Putamen (tissue), 1 donor: ENCODE data around the gene CELF2.
A peak's percentile ranks its signal among the peaks of the same experiment; 100 is the strongest.

Experiments
- DNase-seq: peaks from one replicate; pipeline ENCODE4 v3.0.0-alpha.2; 2016; ENCODE audit warnings: low spot score

CELF2 gene

DNA sequence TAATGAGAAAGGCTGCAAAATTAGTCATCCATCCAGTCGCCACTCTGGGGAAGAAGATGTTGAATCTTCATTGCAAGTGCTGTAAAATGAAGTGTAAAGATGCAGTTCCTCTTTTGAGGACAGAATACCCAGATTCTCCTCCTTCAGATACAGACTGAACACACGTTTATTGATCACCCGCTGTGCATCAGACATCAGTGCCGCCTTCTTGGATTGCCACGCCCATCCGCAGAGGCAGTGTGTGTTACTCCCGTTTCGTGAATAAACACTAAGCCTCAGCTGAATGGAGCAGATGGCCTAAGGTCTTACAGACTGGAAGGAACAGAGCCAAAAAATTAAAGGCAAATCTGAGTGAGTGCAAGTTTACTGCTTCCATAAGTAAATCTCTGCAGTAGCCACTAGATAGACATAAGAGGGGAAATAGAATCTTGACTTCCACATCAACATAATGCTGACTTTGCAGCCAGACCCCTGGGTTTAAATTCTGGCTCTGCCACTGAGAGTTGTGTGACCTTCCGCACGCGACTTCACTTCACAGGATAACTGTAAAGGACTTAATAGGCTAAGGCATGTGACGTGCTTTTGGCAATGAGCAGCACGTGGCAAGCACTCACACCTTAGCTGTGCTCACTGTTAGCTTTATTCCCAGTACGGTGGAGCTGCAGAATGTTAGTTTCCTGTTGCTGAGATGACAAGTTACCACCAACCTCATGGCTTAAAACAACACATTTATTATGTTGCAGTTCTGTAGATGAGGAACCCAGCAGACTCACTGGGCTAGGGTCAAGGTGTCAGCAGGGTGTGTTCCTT, 285.9 kb downstream of the CELF2 start:
- DNase-seq, result no peak

DNA sequence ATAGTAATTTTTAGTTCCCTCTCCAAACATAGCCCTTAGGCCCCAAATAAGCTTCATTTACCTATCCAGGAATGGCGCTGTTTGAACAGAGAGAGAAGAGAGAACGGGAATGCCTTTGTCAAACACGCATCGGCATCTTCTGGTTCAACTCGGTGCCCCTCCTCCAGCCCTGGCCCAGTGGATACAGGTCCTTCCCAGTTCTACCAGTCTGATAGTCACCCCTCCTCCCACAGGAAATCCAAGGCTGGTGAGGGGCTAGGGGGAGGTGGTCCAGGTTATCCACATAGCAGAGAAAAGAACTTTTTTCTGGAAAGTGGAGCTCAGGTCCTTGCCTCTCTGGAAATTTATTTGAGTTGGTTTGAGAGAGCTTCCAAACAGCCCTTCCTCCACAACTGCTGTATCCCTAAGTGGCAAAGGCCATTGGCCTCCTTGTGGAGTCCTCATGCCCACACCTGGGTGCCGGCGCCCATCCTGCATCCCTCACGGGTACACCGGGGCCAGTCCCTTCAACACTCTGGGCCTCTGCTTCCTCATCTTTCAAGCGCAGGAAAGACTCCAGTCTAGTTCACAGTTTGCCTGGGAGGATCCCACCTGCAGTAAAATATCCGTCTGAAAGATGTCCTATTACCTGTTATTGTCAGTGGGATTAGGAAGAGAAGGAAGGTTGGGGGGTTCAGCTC, 287.4 kb downstream of the CELF2 start:
- no peak for DNase-seq

DNA sequence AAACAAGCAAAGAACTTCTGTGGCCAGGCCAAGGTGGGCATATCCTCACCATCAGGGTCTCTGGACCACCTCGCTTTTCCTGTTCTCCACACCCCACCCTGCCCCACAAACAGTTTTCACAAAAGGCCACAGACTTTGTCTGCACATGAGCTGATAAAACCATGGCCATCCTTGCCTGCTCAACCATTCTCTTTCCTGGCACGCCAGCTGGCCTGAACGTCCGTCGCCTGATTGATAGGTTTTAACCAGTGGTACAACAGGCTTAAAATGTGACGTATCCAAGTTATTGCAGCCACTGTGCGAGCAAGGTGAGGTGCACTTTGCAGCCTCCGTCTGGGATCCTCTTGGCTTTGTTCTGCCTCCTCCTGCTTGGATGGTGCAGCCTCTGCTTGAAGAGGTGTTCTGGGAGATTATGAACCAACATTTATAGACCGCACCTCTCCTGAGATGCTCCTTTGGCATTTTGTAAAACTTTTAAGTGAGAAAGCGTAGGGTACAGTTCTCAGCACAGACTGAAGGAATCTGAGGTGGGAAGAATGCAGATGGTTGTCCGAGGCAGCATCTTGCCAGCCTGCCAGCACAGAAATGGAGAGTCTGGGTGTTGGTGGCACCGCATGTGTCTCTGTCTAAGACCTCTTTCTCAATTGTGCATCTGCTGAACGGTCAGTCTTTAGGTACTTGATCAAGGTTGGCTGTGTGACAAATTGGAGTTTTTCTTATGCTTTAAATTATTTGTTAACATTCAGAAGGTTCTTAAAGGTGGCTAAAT, 288.3 kb downstream of the CELF2 start:
- DNase-seq, result no peak

DNA sequence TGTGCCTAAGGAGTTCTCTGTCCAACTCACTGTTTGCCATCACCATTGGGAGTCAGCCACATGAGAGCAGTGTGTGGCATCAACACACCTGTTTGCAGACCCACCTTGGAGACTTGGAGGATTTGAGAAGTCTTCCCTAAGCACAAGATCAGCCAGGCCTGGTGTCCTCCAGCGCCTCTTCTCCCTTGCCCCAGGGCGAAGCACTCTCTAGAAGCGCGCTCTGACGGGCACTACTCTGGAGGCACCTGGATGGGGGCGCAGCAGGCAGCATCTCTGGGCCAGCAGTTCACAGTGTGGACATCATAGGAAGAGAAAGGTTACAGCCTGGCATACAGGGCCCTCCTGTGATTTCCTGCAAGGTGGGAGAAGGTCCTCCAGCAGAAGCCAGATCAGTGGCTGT, 289.3 kb downstream of the CELF2 start:
- DNase-seq, result no peak

DNA sequence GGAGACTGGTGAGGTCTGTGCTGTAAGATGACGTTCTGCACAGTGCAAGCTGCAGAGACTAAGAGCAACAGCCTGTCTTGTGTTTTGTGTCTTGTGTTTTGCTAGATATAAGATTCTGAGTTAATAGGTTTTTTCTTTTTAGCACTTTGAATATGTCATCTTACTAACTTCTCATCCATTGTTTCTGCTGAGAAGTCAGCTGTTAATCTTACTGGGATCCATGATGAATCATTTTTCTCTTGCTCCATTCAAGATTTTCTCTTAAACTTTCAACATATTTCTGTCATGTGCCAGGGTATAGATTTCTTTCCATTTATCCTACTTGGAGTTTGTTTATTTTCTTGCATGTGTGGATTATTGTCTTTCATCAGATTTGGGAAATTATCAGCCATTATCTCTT, 290.3 kb downstream of the CELF2 start:
- no peak for DNase-seq

DNA sequence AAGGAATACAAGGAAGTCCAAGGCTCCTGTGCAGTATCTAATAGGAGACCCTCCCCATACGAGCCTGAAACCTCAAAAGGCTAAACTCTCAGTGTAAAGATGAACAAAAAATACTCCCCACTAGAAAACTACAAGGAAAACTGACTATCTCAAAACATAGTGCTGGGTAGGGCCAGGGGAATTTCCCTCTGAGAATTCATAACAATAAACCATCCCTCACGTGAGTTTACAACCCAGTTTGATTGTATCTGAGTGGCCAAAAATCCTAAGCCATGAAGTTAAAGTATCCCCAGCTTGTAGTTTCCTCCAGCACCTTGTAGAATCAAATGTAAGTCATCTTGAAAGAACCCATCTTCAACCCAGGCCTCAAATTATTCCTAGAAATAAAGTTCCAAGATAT, 293.4 kb downstream of the CELF2 start:
- no peak for DNase-seq

DNA sequence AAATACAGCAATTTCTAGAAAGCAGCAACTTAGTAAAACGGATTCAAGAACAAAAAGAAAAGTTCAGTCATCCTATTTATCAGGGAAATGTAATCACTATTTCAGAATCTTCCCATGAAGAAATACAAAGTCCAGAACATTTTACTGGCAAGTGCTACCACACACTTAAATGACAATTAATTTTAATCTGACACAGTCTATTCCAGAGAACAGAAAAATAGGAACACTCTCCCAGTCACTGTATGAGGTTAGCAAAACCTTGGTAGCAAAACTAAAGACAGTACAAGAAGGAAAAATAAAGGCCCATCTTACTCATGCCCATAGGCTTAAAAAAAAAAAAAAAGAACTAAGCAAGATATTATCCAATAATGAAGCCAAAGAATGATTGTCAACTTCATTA, 295.8 kb downstream of the CELF2 start:
- no peak for DNase-seq

DNA sequence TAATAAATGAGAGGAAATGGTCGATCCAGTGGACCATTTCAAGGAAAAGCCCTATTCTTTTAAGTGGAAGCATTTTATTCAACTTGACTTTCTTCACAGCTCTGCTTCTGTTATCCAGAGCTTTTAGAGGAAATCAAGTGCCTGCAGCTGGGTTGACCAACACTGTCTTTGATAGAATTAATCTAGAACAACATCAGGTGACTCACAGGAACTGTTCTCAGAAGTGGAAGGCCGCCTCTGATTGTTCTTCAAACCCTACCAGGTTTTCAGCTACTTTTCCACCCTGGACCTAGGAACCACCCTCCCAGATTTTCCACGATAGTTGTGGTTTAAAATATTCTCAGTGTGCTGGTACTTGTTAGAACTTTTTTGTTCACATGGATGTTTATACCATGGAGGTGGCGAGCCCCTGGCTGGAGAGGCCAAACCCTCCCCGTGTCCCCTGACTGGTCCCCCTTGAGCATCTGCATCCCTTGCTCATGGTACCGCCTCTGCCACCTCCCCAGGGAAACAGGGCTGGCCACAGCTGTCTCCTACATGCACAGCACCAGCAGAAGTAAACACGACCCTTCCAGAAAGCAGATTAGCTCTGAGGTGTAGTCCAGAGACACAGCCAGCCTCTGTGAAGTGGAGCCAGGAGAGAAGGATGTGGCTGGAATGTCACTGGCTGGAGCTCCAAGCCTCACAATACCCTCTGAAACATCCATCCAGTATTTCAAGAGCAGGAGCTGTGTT, 300.4 kb downstream of the CELF2 start:
- DNase-seq, result no peak

DNA sequence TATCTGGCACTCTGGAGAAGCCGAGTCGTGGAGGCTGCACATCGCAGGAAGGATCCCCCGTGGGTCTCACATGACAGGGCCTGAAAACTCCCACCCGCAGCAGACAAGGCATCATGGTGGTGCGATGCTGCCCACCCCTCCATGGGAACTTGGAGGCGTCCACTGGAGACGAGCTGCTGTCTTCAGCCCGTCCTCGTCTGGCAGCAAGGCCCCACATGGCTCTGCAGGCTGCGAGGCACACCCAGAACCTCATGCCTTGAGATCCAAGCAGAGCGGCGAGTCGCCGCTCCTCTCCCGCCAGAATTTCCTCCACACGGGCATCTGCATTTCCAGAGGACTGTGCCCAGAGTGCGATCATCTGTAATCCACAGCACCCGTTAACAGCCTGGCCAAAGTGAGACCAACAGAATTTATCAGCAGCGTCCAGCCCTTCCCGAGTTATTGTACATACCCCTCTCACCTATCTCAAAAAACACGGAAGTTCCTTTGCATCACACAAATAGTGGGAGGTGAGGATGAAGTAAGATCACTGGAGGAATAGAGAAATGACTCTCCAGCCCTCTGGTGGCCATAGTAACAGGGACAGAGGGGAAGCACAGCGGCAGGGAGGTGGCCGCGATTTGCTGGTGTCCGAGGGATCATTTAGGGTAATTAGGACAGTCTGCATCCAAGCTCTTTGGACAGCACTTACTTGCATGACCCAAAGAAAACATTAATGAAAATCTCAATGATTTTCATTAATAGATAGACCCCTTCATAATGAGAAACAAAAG, 301.3 kb downstream of the CELF2 start:
- no peak for DNase-seq

DNA sequence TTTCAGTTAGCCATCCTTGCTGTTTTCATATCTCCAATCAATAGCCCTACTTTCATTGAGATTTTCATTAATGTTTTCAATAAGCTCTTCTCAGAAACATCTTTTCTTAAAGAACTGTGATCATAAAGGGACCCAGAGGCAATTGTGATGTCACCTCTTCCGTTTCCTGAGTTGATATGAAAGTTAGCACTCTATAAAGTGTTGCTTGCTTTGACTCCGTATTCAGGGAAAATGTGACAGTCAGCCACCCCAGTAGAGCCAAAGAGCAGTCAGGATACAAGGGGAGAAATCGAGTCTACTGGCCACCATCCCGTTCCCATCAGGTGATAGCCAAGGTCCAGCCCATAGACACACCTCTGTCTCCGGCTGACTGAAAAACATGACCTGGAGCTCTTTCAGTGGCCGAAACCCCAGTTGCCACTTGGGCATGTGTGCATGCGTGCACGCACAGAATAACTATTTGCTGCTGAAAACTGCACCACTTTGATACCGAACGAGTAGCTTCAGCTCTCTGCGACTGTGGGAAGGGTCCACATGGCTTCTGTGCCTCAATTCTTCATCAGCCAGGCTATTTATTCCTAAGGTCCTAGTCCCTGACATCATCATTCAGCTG, 302.4 kb downstream of the CELF2 start:
- no peak for DNase-seq

DNA sequence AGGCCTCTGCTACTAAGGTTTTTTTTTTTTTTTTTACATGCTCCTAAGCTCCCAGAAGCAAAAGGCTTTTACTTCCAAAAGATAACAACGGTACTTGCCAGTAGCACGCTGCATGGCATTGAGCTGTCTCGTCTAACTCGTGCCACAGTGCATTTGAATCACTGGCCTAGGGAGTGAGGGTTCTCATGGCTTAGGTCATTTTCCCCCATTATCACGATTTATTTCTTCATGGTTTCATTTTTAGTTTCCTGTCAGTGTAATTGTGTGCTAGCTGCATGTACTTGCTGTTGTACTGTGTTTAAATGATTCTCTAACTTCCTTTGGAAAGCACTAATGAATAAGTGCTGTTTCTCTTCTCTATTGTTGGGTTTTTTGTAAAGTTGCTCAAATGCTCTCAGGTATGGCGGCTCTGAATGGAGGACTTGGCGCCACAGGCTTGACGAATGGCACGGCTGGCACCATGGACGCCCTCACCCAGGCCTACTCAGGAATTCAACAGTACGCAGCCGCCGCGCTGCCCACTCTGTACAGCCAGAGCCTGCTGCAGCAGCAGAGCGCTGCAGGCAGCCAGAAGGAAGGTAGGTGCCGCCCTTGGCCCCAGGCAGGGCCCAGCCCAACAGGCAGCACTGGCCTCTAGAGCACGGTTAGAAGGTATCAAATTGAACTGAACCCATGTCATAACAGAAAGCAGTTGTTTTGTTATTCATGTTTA, 303.3 kb downstream of the CELF2 start:
- no peak for DNase-seq

DNA sequence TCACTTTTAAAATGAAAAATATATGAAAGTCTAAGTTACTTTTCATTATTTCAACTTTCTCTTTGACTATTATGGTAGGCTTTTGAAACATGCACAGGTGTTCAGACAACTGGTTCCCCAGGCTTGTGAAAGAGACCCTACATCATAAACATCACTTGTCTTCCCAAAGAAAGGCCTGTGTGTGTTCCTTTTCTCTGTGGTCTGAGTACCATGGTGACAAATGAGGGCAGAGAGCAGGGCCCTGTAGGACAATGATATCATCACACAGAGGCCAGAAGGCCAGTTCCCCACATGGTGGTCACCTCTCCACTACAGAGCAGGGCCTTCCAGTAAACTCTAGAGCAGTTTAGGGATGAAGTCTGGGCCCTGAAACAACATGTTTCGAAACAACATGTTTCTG, 305.0 kb downstream of the CELF2 start:
- no peak for DNase-seq

DNA sequence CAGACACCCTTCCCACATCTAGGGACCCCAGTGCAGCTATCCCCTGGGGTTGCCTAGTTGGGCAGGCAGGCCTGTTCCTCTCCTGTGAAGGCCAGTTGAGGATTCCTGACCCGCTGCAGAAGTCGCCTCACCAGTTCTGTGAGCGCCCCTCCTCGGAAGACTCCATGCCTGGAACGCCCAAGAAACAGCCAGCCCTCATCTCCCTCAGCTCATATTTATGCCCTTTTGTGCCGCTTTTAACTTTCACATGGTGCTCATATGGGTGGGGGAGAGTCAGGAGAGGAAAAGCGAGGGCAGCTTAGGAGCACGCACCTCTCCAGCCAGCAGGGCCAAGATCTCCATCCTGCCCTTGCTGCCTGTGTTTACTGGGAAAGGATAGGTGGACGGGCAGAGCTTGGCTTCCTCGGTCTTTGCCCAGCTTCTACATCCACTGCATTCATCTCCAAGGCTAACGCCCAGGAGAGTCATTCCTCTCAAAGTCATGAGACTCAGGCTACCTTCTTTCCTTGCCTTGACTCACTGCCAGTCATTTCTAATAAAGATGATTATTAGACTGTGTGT, 307.2 kb downstream of the CELF2 start:
- no peak for DNase-seq

DNA sequence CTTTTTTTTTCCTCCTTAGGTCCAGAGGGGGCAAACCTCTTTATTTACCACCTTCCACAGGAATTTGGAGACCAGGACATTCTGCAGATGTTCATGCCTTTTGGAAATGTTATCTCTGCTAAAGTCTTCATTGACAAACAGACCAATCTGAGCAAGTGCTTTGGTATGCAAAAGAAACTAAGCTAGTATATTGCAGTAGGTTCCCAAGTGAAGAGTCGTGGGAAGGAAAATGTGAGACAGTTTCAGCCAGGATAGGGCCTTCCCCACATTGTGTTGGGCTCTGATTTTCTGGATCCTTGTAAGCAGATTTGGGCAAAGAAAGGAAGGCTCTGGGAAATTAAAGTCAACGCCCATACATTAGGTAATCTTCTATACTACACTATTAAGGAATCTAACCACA, 308.1 kb downstream of the CELF2 start:
- DNase-seq, result no peak

DNA sequence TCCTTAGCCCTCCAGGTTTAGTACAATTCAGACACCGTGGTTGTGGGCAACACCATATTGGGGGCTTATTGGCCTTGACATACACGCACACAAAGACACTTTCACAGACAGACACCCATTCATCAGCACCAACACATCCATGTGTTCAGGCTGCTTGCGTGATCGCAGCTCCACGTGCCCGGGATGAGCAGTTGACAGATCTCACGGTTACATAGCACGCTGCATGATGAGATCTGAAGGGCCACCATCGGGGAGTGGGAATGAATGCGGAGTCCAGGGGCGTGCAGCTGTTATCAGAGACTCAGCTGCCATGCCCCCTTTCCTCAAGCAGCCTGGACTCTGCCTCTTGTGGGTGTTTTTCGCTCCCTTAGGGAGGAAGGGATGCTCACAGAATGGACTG, 308.6 kb downstream of the CELF2 start:
- DNase-seq, result no peak

DNA sequence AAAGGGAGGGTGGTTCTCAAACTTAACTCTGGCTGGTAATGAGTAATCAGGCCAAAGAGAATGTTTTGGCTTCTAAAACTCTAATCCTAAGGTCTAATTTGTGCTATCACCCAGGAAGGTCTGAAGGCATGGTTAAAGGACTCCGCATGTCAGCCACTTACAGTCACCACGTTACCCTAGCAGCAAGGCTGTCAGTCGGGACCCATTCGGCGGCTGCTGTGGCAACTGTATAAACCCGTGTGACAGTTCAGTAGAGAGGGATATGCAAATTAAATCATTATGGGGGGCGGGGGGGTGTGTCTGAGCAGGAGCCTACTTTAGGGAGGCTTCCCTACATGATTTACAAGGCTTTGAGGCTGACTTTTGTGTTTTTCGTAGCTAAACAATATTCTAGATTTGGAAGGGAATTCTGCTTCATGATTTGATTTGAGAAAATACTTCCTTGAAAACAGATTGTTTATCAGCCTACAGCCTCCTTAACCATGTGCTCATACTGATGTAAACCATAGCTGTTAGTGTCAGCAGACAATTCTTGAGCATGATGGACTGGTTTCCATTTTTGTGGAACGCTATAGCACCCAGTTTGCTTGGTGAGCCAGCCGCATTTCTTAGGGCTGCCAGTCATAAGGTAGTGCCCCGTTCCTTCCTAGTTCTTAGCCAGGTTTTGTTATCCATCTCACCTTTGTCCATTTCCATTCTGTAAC, 309.4 kb downstream of the CELF2 start:
- DNase-seq, result peak; percentile 64

DNA sequence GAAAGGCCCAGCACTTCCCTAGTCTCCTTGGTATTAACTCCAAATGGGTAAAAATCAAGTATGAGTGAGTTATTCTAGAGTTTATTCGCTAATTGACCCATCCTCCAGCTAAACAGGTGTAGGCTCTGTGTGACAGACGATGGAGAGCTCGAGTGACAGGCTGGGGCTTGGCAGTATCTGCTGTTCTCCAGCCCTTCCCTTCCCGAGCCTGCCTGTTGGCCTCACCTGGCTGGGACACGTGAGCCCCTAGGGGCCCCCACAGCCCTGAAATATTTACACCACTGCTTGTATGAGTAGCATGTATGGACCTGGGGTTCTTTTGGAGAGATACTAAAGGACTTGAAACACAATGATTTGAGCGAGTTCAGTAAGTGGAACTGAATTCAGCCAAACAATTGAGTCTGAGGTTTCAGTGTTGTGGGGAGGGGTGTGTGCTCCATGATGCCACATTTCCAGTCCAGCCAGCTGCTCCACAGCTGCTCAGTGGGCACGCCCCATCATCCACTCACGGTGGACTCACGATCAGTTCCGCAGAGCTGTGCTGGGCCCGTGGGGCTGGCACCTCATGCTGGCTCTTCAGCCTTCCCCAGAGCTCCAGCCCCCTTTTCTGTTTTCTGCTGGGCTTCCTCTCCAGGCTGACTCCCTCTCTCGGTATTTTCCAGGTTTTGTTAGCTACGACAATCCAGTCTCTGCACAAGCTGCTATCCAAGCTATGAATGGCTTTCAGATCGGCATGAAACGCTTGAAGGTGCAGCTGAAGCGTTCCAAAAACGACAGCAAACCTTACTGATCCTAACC, 310.8 kb downstream of the CELF2 start:
- DNase-seq, result no peak

DNA sequence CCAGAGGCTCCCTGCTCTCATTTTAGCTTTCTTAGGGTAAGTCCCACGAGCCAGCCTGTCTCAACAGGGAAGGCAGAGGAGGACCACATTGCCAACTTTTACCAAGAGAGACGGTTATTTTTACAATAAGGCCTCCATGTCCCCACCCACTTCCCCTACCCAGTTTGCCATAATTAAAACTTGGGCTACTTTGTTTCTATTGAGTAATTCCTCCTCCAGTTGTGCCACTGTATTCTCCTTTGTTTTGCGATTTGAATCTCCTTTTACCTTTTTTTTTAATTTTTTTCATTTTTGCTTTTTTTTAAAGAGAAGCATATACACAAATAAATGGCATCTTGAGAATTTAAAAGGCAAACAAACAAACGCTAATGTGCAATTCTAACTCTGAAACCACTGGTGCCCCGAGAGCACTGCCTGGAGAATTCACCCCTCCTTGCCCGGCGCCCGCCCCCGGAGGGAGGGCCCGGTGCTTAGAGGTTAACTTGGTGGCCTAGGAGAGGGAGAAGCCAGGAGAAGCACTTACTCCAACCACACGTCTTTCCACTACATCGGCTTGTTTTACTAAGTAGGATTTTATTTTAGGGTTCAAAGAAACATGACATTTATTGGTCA, 311.5 kb downstream of the CELF2 start:
- DNase-seq, result no peak
